ENCODE measurements around the gene GALNT6.
"Not testable (repeated sequence)": the region's sequence is repeated elsewhere in the genome, so short reads cannot be mapped to it uniquely, and the experiment has no call there.

GALNT6 gene

GRCh38 chr12:51345681-51346080 lies 45.5 kb downstream of the GALNT6 start:
- H3K9ac ChIP-seq (ENCODE audit: low read length) = no peak overlapping the region
- H3K9me3 ChIP-seq (ENCODE audit: low read length) = no peaks in the 10 kb centered on the region
- no peaks in the 10 kb centered on the region for H3K27me3 ChIP-seq (ENCODE audit: control insufficient read depth in 1 of 2, insufficient read depth in 2 of 2, low read length in 2 of 2)
- no peak overlapping the region for H3K27ac ChIP-seq (ENCODE audit: low read depth, low read length)
- no peak overlapping the region for H3K4me3 ChIP-seq (ENCODE audit: low read depth in 1 of 2, low read length in 2 of 2)
- H3K4me1 ChIP-seq (ENCODE audit: insufficient read depth, low read length) = peaks cover 8% of the 10 kb centered on the region
- no peaks in the 10 kb centered on the region for H3K36me3 ChIP-seq (ENCODE audit: insufficient read depth, low read length)

GRCh38 chr12:51343201-51343600 lies 48.0 kb downstream of the GALNT6 start:
- no peak overlapping the region for H3K4me3 ChIP-seq (ENCODE audit: low read depth in 1 of 2, low read length in 2 of 2)
- H3K27me3 ChIP-seq (ENCODE audit: control insufficient read depth in 1 of 2, insufficient read depth in 2 of 2, low read length in 2 of 2) = no peaks in the 10 kb centered on the region
- H3K4me1 ChIP-seq (ENCODE audit: insufficient read depth, low read length) = peaks cover 8% of the 10 kb centered on the region
- H3K9me3 ChIP-seq (ENCODE audit: low read length) = no peaks in the 10 kb centered on the region
- H3K27ac ChIP-seq (ENCODE audit: low read depth, low read length) = no peak overlapping the region
- no peaks in the 10 kb centered on the region for H3K36me3 ChIP-seq (ENCODE audit: insufficient read depth, low read length)
- no peak overlapping the region for H3K9ac ChIP-seq (ENCODE audit: low read length)

- no peaks in the 10 kb centered on the region for H3K9me3 ChIP-seq (ENCODE audit: low read length)
- H3K9ac ChIP-seq (ENCODE audit: low read length) = no peak overlapping the region
- no peaks in the 10 kb centered on the region for H3K36me3 ChIP-seq (ENCODE audit: insufficient read depth, low read length)
- H3K27me3 ChIP-seq (ENCODE audit: control insufficient read depth in 1 of 2, insufficient read depth in 2 of 2, low read length in 2 of 2) = no peaks in the 10 kb centered on the region
- no peak overlapping the region for H3K27ac ChIP-seq (ENCODE audit: low read depth, low read length)
- H3K4me3 ChIP-seq (ENCODE audit: low read depth in 1 of 2, low read length in 2 of 2) = no peak overlapping the region
- H3K4me1 ChIP-seq (ENCODE audit: insufficient read depth, low read length) = peaks cover 8% of the 10 kb centered on the region
These were observed 48.8 kb downstream of the GALNT6 start for GRCh38 chr12:51342416-51342815.

- peak overlapping the region; percentile 45 to 50 for H3K4me3 ChIP-seq (ENCODE audit: low read depth in 1 of 2, low read length in 2 of 2)
These were observed 49.8 kb downstream of the GALNT6 start for GRCh38 chr12:51341251-51342007.

GRCh38 chr12:51339750-51340149 lies 51.5 kb downstream of the GALNT6 start:
- Histone ChIP-seq H3K27me3 (ENCODE audit: control insufficient read depth in 1 of 2, insufficient read depth in 2 of 2, low read length in 2 of 2) (no peaks in the 10 kb centered on the region), H3K27ac (ENCODE audit: low read depth, low read length) (no peak overlapping the region), H3K4me3 (ENCODE audit: low read depth in 1 of 2, low read length in 2 of 2) (no peak overlapping the region), H3K9me3 (ENCODE audit: low read length) (no peaks in the 10 kb centered on the region), H3K36me3 (ENCODE audit: insufficient read depth, low read length) (no peaks in the 10 kb centered on the region), H3K9ac (ENCODE audit: low read length) (no peak overlapping the region), H3K4me1 (ENCODE audit: insufficient read depth, low read length) (peaks cover 8% of the 10 kb centered on the region)

More at GRCh38 chr12:51341251-51342007, 49.8 kb downstream of the GALNT6 start:
- Histone ChIP-seq H3K9ac (ENCODE audit: low read length) (no peak overlapping the region), H3K27ac (ENCODE audit: low read depth, low read length) (no peak overlapping the region), H3K4me1 (ENCODE audit: insufficient read depth, low read length) (peaks cover 8% of the 10 kb centered on the region), H3K9me3 (ENCODE audit: low read length) (no peaks in the 10 kb centered on the region), H3K27me3 (ENCODE audit: control insufficient read depth in 1 of 2, insufficient read depth in 2 of 2, low read length in 2 of 2) (no peaks in the 10 kb centered on the region), H3K36me3 (ENCODE audit: insufficient read depth, low read length) (no peaks in the 10 kb centered on the region)

GRCh38 chr12:51337336-51337735 lies 53.9 kb downstream of the GALNT6 start:
- not testable (repeated sequence) for H3K27ac ChIP-seq (ENCODE audit: low read depth, low read length); H3K27me3 ChIP-seq (ENCODE audit: control insufficient read depth in 1 of 2, insufficient read depth in 2 of 2, low read length in 2 of 2); H3K9me3 ChIP-seq (ENCODE audit: low read length); H3K4me3 ChIP-seq (ENCODE audit: low read depth in 1 of 2, low read length in 2 of 2); H3K36me3 ChIP-seq (ENCODE audit: insufficient read depth, low read length); H3K9ac ChIP-seq (ENCODE audit: low read length); H3K4me1 ChIP-seq (ENCODE audit: insufficient read depth, low read length)

- Histone ChIP-seq H3K9ac (ENCODE audit: low read length) (no peak overlapping the region), H3K4me3 (ENCODE audit: low read depth in 1 of 2, low read length in 2 of 2) (no peak overlapping the region), H3K36me3 (ENCODE audit: insufficient read depth, low read length) (no peaks in the 10 kb centered on the region), H3K9me3 (ENCODE audit: low read length) (no peaks in the 10 kb centered on the region), H3K27ac (ENCODE audit: low read depth, low read length) (no peak overlapping the region), H3K4me1 (ENCODE audit: insufficient read depth, low read length) (peaks cover under 1% of the 10 kb centered on the region), H3K27me3 (ENCODE audit: control insufficient read depth in 1 of 2, insufficient read depth in 2 of 2, low read length in 2 of 2) (no peaks in the 10 kb centered on the region)
These were observed 55.3 kb downstream of the GALNT6 start for GRCh38 chr12:51335931-51336330.

- Histone ChIP-seq H3K36me3 (ENCODE audit: insufficient read depth, low read length) (no peaks in the 10 kb centered on the region), H3K9ac (ENCODE audit: low read length) (no peak overlapping the region), H3K9me3 (ENCODE audit: low read length) (no peaks in the 10 kb centered on the region), H3K4me1 (ENCODE audit: insufficient read depth, low read length) (no peaks in the 10 kb centered on the region), H3K27ac (ENCODE audit: low read depth, low read length) (no peak overlapping the region), H3K27me3 (ENCODE audit: control insufficient read depth in 1 of 2, insufficient read depth in 2 of 2, low read length in 2 of 2) (no peaks in the 10 kb centered on the region), H3K4me3 (ENCODE audit: low read depth in 1 of 2, low read length in 2 of 2) (no peak overlapping the region)
These were observed 56.4 kb downstream of the GALNT6 start for GRCh38 chr12:51334764-51335163.

- Histone ChIP-seq H3K36me3 (ENCODE audit: insufficient read depth, low read length) (no peaks in the 10 kb centered on the region), H3K4me1 (ENCODE audit: insufficient read depth, low read length) (no peaks in the 10 kb centered on the region), H3K9me3 (ENCODE audit: low read length) (no peaks in the 10 kb centered on the region), H3K27ac (ENCODE audit: low read depth, low read length) (no peak overlapping the region), H3K4me3 (ENCODE audit: low read depth in 1 of 2, low read length in 2 of 2) (no peak overlapping the region), H3K27me3 (ENCODE audit: control insufficient read depth in 1 of 2, insufficient read depth in 2 of 2, low read length in 2 of 2) (no peaks in the 10 kb centered on the region), H3K9ac (ENCODE audit: low read length) (no peak overlapping the region)
These were observed 57.7 kb downstream of the GALNT6 start for GRCh38 chr12:51333536-51333935.

- Histone ChIP-seq H3K36me3 (ENCODE audit: insufficient read depth, low read length) (no peaks in the 10 kb centered on the region), H3K27me3 (ENCODE audit: control insufficient read depth in 1 of 2, insufficient read depth in 2 of 2, low read length in 2 of 2) (no peaks in the 10 kb centered on the region), H3K9ac (ENCODE audit: low read length) (no peak overlapping the region), H3K4me3 (ENCODE audit: low read depth in 1 of 2, low read length in 2 of 2) (no peak overlapping the region), H3K9me3 (ENCODE audit: low read length) (no peaks in the 10 kb centered on the region), H3K4me1 (ENCODE audit: insufficient read depth, low read length) (no peaks in the 10 kb centered on the region), H3K27ac (ENCODE audit: low read depth, low read length) (no peak overlapping the region)
These were observed 61.0 kb downstream of the GALNT6 start for GRCh38 chr12:51330186-51330585.

- Histone ChIP-seq H3K4me3 (ENCODE audit: low read depth in 1 of 2, low read length in 2 of 2) (no peak overlapping the region), H3K4me1 (ENCODE audit: insufficient read depth, low read length) (no peaks in the 10 kb centered on the region), H3K36me3 (ENCODE audit: insufficient read depth, low read length) (no peaks in the 10 kb centered on the region), H3K27me3 (ENCODE audit: control insufficient read depth in 1 of 2, insufficient read depth in 2 of 2, low read length in 2 of 2) (no peaks in the 10 kb centered on the region), H3K9ac (ENCODE audit: low read length) (no peak overlapping the region), H3K27ac (ENCODE audit: low read depth, low read length) (no peak overlapping the region), H3K9me3 (ENCODE audit: low read length) (no peaks in the 10 kb centered on the region)
These were observed 61.5 kb downstream of the GALNT6 start for GRCh38 chr12:51329742-51330141.

- H3K27ac ChIP-seq (ENCODE audit: low read depth, low read length) = no peak overlapping the region
These were observed 62.6 kb downstream of the GALNT6 start for GRCh38 chr12:51328587-51328986.

More at GRCh38 chr12:51328587-51328986, 62.6 kb downstream of the GALNT6 start:
- Histone ChIP-seq H3K27me3 (ENCODE audit: control insufficient read depth in 1 of 2, insufficient read depth in 2 of 2, low read length in 2 of 2) (no peaks in the 10 kb centered on the region), H3K36me3 (ENCODE audit: insufficient read depth, low read length) (no peaks in the 10 kb centered on the region), H3K4me3 (ENCODE audit: low read depth in 1 of 2, low read length in 2 of 2) (no peak overlapping the region), H3K4me1 (ENCODE audit: insufficient read depth, low read length) (no peaks in the 10 kb centered on the region), H3K9ac (ENCODE audit: low read length) (no peak overlapping the region), H3K9me3 (ENCODE audit: low read length) (no peaks in the 10 kb centered on the region)

Measured in muscle layer of colon (tissue), 2 donors.